HG02678 (cell line): Measurements from ENCODE around the gene PGGHG.
"Not testable (repeated sequence)": the region's sequence is repeated elsewhere in the genome, so short reads cannot be mapped to it uniquely, and the experiment has no call there.

Source experiments
- ATAC-seq: cut with Tn5 transposase; IDR thresholded peaks from one replicate; pipeline ENCODE4 v1.9.1; 2021; ENCODE audit warnings: mild to moderate bottlenecking, moderate library complexity; ENCODE audit not compliant: unreplicated experiment

Gene PGGHG

GRCh38 chr11:296171-297050, 7.5 kb downstream of the PGGHG start:
- ATAC-seq: no peak

GRCh38 chr11:297051-297585, 8.2 kb downstream of the PGGHG start:
- ATAC-seq: no peak

DNA sequence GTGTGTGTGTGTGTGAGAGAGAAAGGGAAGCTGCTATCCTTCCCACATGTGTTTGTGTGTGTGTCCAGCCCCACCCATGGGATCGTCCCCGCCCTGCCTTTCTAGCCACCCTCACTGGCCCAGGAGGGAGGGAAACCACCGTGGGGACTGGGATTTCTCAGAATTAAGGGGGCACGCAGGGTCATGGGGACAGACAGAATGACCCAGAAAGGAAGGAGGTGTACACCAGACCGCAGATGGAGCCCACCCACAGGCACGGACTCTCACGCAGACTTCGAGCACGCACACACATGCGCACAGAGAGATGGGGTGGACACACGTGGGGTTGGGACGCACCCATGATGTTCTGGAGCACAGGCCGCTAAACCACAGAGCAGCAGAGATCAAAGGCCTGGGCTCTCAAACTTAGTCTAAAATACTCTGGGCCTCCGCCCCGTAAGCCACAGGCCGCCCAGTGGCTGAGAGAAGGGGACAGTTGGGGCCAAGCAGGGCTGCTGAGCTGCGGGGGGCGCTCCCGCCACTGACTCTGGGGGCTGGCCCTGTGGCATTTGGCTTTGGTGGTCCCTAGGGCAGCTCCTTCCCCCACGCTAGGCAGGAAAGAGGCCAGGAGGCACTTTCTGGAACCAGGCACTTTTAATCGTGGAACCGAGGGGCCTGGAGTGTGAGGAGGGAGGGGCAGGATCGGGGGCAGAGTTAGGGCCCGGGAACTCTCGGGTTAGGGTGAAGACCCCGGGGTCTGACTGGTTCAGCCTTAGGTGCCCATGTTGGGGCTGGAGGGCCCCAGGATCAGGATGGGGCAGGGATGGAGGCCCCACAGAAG, 8.9 kb downstream of the PGGHG start:
- ATAC-seq: no peak

GRCh38 chr11:298406-299065, 9.6 kb downstream of the PGGHG start:
- ATAC-seq: no peak

DNA sequence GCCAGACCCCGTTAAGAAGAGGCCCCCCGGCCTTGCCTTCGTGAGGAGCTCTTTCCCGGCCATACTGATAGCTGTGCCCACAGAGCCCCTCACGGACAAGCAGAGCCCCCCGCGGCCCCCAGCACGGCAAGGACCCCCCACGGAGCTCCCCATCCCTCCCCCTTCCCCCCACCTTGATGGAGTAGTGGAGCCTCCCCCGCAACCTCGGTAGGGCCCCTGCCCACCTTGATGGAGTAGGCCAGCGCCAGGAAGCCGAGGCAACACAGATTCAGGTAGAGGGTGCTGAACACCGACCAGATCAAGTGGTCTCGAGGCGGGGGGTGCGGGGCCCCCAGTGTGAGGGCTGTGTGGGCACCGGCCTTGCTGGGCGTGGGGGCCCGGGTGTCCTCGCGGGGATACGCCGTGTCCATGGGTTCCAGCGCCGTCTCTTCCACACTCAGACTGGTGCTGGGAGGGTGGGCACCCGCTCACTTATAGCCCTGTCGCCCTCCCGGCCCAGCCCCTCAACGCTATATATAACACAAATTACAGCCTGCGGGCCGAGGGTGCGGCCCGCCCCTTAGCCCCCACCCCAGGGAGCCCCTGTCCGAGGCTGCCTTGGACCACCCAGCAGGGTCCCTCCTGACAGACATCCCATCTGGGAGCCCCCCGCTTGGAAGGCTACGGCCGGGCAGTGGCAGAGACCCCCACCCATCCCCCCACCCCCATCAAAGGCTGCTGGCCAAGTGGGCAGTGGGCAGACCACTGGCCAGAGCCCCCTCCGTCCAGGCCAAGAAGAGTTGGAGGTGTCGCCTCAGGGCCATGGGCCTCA, 10.4 kb downstream of the PGGHG start, which contains the start of gene IFITM5:
TSS of gene IFITM5 (minus strand) at position 446 of the 811 bp plus-strand sequence. CDS start at position 410, 36 bp downstream.
- ATAC-seq: no peak

- ATAC-seq: no peak
Observed at GRCh38 chr11:299951-300735, 11.2 kb downstream of the PGGHG start.

- ATAC-seq: no peak
Observed at GRCh38 chr11:303363-303762, 14.4 kb downstream of the PGGHG start.

DNA sequence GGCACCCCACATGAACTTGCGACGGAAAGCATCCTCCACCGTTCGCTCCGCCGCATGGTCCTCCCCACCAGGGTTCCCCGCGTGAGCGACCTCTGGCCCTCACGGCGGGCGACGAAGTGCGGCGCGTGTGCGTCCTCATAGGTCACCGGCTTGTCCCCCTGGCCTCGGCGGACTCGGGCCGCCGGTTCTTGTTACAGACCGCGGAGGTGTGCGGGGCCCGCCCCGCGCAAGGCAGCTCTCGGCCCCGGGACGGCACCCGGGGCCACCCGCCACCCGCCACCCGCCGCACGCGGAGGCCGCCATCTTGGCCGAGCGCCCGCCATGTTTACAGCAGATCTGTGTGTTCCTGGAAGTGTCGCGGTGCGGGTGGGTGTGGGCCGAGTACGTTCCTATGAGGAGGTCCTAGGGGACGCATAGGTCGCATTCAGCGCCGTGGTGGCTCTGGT, 15.2 kb downstream of the PGGHG start:
- no peak for ATAC-seq

GRCh38 chr11:304915-305843, 16.3 kb downstream of the PGGHG start:
- no peak for ATAC-seq

DNA sequence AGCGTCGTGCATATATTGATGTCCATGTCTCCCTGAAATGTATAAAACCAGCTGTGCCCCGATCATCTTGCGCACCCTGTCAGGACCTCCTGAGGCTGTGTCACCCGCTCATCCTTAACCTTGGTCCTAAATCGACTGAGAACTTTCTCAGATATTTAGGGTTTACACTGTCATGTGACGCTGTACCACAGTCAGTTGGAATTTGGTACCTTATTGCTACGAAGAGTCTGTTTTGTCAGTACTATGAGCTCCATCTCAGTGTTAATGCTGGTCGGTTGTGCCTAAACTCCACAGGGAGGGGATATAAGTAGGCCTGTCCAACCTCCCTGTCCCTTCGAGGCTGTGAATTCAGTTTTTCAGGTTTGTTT, 16.9 kb downstream of the PGGHG start:
- ATAC-seq: no peak

- no peak for ATAC-seq
Observed at GRCh38 chr11:306645-307371, 17.9 kb downstream of the PGGHG start.

DNA sequence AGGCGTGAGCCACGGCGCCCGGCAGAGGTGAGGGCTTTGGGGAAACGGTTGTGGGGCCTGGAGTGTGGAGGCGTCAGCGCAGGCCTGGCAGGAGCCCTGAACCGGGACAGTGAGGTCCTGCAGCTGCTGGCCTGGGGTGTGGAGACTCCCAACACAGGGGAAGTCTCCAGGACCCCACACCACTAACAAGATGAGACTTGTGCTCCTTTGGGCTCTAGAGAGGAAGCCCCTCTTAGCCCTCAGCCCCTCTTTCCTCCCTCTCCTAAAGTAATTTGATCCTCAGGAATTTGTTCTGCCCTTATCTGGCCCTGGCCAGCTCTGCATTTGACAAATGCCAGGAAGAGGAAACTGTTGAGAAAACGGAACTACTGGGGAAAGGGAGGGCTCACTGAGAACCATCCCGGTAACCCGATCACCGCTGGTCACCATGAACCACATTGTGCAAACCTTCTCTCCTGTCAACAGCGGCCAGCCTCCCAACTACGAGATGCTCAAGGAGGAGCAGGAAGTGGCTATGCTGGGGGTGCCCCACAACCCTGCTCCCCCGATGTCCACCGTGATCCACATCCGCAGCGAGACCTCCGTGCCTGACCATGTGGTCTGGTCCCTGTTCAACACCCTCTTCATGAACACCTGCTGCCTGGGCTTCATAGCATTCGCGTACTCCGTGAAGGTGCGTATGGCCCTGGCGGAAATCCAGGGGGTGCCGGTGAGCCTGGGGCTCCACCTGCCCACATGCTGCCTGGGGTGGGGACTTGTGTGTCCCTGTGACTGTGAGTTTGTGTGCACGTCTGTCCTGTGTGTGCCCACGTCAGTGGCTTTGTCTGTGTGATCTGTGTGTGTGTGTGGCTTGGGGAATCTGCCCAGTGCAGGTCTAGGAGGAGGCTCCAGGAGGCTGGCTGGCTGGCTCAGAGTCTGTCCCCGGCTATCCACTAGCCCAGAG, 19.1 kb downstream of the PGGHG start, which contains the start of gene IFITM2:
TSS of gene IFITM2 (plus strand) at position 51 of the 943 bp plus-strand sequence. CDS start at position 428, 377 bp downstream.
- ATAC-seq: not testable (repeated sequence)

GRCh38 chr11:308740-309665, 20.1 kb downstream of the PGGHG start:
- ATAC-seq: not testable (repeated sequence)

- ATAC-seq: not testable (repeated sequence)
Observed at GRCh38 chr11:309979-310572, 21.1 kb downstream of the PGGHG start.
